Suppressor macrophage (primary cell): ENCODE measurements around the gene PSMA7.

Experiments
- DNase-seq, 4 experiments: peaks; one replicate each; pipeline ENCODE4 v3.0.0-alpha.2; 2020 to 2022

The PSMA7 gene

GRCh38 chr20:62171245-62171644 lies 28.1 kb upstream of the PSMA7 start:
- no peak for DNase-seq

- no peak for DNase-seq
Measured at GRCh38 chr20:62170536-62170935, 27.3 kb upstream of the PSMA7 start.

GRCh38 chr20:62168890-62169435 lies 25.8 kb upstream of the PSMA7 start:
- no peak for DNase-seq

- DNase-seq, result no peak
Measured at GRCh38 chr20:62168061-62168460, 24.9 kb upstream of the PSMA7 start.

DNA sequence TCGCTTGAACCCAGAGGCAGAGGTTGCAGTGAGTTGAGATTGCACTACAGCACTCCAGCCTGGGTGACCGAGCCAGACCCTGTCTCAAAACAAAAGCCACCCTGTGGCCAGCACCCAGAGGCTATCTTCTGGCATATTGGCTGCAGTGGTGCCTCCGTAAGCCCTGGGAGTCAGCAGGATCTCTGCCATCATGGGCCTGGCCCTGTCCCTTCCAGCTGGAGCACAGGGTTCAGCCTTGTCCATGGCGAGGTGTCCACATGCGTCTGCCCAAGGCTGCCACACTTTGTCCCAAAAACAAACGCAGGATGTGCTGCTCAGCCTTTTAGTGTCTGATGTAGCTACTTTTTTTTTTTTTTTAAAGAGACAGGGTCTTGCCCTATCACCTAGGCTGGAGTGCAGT lies 24.3 kb upstream of the PSMA7 start:
- no peak for DNase-seq

GRCh38 chr20:62165762-62166399 lies 22.7 kb upstream of the PSMA7 start:
- no peak for DNase-seq

GRCh38 chr20:62164879-62165761 lies 21.9 kb upstream of the PSMA7 start:
- no peak for DNase-seq

- no peak for DNase-seq
Measured at GRCh38 chr20:62163986-62164762, 21.0 kb upstream of the PSMA7 start.

DNA sequence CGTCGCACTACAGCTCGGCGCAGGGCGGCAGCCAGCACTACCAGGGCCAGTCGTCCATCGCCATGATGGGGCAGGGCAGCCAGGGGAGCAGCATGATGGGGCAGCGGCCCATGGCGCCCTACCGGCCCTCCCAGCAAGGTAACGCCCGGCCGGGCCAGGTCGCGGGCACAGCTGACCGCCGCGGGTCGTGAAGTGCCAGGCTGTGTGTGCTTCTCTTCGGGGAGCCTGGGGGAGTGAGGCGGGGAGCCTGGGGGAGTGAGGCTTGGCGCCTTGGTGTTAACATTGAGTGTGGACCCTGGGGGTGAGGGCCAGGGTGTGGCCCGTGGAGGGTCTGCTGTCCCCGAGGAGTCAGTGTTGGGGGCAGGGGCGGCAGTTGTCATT lies 20.3 kb upstream of the PSMA7 start:
- no peak for DNase-seq

DNA sequence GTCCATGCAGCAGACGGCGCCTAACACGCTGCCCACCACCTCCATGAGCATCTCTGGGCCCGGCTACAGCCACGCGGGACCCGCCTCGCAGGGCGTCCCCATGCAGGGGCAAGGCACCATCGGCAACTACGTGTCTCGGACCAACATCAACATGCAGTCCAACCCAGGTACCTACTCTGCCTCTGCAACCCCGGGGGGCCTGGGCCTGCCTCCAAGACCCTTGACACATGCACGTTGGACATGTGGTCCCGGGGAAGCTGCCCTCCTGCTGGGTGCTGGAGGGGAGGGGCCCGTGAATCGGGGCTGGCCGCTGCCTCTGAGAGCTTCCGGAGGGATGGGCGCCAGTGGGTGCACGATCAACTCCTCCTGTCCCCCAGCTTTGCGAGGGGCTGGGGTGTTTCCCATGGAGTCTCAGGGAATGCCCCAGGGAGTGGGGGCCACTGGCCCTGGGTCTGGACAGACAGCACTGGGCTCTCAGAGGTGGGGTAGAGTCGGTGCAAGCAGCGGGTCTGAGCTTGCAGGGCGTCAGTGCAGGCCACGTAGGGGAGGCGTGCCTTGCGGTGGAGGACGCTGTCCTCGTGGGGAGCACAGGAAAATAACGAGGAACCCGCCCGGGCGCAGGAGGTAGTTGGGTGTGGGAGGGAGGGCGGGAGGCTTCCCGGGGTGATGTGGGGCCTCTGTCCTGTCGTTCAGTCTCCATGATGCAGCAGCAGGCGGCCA lies 19.7 kb upstream of the PSMA7 start:
- no peak for DNase-seq

GRCh38 chr20:62161347-62161746 lies 18.2 kb upstream of the PSMA7 start:
- no peak for DNase-seq

GRCh38 chr20:62160876-62161275 lies 17.7 kb upstream of the PSMA7 start:
- DNase-seq, result no peak

GRCh38 chr20:62160253-62160652 lies 17.1 kb upstream of the PSMA7 start:
- DNase-seq, result no peak

DNA sequence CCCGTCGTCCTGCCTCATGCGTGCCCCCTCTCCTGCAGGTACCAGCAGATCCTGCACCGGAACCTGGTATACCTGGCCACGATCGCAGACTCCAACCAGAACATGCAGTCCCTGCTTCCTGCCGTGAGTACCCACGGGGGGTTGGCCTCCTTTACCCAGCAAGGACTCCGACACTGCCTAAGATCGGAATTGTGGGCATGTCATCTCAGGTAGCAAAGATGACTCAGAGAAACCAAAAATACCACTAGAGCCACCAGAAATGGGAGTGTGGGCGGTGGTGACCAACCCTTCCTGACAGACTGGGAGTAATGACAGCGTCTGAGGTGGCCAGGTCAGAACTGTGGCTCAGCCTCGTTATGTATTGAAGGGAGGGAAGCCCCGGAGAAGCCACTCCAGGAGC lies 16.6 kb upstream of the PSMA7 start:
- DNase-seq, result peak in 1 of 4 experiments; percentile 21

DNA sequence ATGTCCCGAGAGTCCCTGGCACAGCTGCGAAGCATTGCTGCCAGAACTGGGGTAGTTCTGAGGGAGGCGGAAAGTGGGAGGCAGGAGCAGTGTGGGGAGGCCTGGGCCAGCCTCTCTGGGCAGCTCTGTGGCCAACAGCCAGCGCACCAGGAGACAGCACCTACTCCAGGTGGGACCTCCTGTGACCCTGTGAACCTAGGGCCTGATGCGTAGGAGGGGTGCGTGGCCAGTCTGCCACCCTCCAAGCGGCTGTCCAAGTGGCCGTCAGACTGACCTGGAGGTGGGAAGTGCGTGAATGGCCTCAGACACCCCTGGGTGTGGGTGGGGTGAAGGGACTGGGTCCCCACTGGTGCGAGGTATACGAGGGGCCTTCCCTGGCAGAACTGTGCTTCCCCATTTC lies 15.9 kb upstream of the PSMA7 start:
- DNase-seq, result no peak

DNA sequence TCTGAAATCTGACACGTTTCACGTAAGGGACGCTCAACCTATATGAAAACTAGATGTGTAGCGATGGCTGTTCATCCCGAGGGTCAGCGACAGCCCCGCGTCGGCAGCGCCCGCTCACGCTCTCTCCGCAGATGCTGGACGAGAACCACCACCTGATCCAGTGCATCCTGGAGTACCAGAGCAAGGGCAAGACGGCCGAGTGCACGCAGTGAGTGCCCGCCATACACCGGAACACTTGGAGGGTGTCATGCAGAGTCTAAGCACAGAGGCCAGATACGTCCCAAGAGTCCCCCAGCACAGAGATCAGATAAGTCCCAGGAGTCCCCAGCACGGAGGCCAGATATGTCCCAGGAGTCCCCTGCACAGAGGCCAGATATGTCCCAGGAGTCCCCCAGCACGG lies 15.3 kb upstream of the PSMA7 start:
- no peak for DNase-seq

DNA sequence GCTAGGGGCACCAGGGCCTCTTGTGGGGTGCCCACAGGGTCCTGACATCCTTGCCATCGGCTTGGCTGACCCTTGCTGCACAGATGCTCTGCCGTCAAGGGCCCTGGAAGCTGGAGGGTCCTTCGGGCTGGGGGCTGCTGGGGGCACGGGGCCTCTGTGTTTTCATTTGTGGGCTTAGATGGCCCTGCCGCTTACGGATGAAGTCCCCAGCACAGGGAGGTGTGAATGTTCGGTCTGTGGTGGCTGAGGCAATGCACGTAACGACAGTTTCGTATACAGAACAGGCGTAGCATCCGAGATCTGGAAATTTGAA lies 14.8 kb upstream of the PSMA7 start:
- DNase-seq, result no peak

DNA sequence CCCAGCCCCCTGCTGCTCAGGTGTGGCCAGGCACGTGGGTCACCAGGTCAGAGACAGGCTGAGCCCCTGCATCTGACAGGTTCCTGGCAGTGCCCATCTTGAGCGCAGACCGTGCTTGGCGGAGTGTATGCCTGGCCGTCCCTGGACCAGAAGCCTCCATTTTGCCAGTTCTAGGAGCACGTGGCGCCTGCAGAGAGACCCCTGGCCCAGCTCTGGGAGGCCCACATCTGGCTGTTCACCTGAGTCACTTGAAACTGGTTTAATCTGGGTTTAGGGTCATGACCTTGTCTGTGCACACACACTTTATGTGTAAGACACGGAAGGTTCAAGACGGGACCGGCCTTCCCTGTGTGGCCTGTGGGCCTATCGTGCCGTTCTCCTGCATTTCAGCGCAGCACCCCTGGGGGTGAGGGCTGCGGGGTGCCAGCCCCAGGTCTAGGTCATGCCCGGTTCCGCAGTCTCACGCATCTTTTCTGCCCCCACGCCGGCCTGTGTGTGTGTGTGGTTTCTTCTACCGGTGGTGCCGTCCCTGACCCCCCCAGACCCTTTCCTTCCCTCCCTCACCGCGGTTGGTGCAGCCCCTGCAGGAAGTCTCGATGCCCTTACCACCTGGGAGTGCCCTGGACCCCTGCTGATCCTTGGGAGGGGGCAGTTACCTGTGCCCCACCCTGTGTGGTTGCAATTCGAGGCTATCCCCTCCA lies 14.3 kb upstream of the PSMA7 start:
- no peak for DNase-seq

- peak; percentile 61 to 83 (median 72) for DNase-seq
Measured at GRCh38 chr20:62156592-62157386, 13.6 kb upstream of the PSMA7 start.

- DNase-seq, result no peak
Measured at GRCh38 chr20:62156254-62156556, 13.0 kb upstream of the PSMA7 start.
